Loucy (cell line): ENCODE measurements around the gene ANKRD33B.

ENCODE experiments used
- CTCF ChIP-seq: fragments of 200-600 bp; sonication (generic); conservative IDR thresholded peaks from 2 replicates; pipeline ENCODE4 v1.5.1; 2014; ENCODE audit warnings: mild to moderate bottlenecking, antibody characterized with exemption, low read length
- EZH2phosphoT487 ChIP-seq: fragments of 200-600 bp; IDR thresholded peaks from 2 replicates; pipeline ENCODE4 v1.6.1; 2018; ENCODE audit warnings: antibody characterized with exemption, mild to moderate bottlenecking, moderate library complexity, borderline replicate concordance

DNA sequence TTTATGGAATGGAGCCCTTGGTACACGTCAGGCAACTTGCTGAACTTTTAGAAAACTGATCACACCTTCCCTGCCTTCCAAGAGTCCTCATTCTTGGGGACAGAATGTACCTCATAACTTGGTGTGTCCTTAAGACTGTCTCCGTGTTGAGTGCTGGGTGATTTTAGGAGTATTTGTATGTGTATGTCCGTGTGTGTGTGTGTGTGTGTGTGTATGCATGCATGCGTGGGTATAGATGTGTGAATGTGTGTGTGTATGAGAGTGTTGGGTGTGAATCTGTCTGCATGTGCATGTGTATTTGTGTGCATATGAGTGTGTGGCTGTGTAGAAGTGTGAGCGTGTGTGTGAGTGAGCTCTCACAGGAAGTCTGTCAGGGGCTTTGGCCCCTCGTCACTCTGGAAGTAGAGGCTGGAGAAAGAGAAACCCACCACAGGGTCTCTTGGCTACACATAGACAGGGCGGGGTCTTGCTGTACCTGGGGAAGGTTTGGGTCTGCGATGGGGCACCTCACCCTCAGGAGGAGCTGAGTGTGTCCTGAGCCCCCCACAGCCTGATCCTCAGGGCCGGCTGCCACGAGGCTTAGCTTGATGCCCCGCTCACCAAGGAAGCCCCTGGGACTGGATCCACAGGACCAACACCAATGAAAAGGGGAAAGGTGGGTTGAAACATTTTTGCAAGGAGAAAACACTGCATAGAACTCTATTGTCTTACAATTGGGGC, 33.1 kb upstream of the ANKRD33B start:
- TF ChIP-seq CTCF, result no peak
- no peak for TF ChIP-seq EZH2phosphoT487
